ENCODE data around the gene DOCK2.

GRCh38 chr5:169867347-169867746 lies 230.3 kb downstream of the DOCK2 start:
- no peak for TF ChIP-seq CTCF (conservative IDR thresholded peaks at IDR 0.05; ENCODE audit: low read length)
- TF ChIP-seq EZH2phosphoT487 (IDR thresholded peaks at IDR 0.05; ENCODE audit: borderline replicate concordance): no peak

All from Loucy (cell line).